IgD-negative memory B cell (primary cell): Measurements from ENCODE around the gene COX17. TPM values are rescaled to one million over a fixed set of nuclear protein-coding genes. Genes with fewer than 3 reads are reported as not detected.
A peak's percentile ranks its signal among the peaks of the same experiment; 100 is the strongest.

Experiments
- H3K27ac Mint-ChIP-seq, 3 donors: one replicate each; pipeline ENCODE4 v1.8.0; 2020 to 2022; ENCODE audit warnings: mild to moderate bottlenecking in 3 of 3, mixed read lengths in 3 of 3, moderate library complexity in 1 of 3
- H3K27me3 Mint-ChIP-seq: one replicate; pipeline ENCODE4 v1.8.0; 2021; ENCODE audit warnings: mixed read lengths
- H3K36me3 Mint-ChIP-seq: one replicate; pipeline ENCODE4 v1.8.0; 2020; ENCODE audit warnings: mild to moderate bottlenecking, mixed read lengths
- H3K4me1 Mint-ChIP-seq, 3 donors: one replicate each; pipeline ENCODE4 v1.8.0; 2020 to 2022; ENCODE audit warnings: mixed read lengths in 3 of 3, mild to moderate bottlenecking in 1 of 3
- H3K4me3 Mint-ChIP-seq, 4 donors: one replicate each; pipeline ENCODE4 v1.8.0; 2020 to 2022; ENCODE audit warnings: mild to moderate bottlenecking in 4 of 4, mixed read lengths in 4 of 4, moderate library complexity in 3 of 4
- H3K9me3 Mint-ChIP-seq, 3 donors: one replicate each; pipeline ENCODE4 v1.8.0; 2020 to 2021; ENCODE audit warnings: mixed read lengths in 3 of 3, mild to moderate bottlenecking in 1 of 3
- polyA plus RNA-seq: library from polyadenylated mRNA; unstranded; fragments of 300-500 nt; fragmentation: Illumina TruSeq; gene quantifications from one replicate; pipeline ENCODE4 v1.2.3, GENCODE V29; 2021

Gene COX17
- polyA plus RNA-seq, 1 donor from 2014 or later: 124 TPM

GRCh38 chr3:119662604-119663373 lies 14.4 kb downstream of the COX17 start:
- H3K27me3 Mint-ChIP-seq: no peaks in the 10 kb centered on the region
- H3K27ac Mint-ChIP-seq: peak overlapping the region in 1 of 3 donors; percentile 87
- H3K36me3 Mint-ChIP-seq: peaks cover 7% of the 10 kb centered on the region
- no peaks in the 10 kb centered on the region for H3K9me3 Mint-ChIP-seq
- peaks cover 28 to 54% (median 32%) of the 10 kb centered on the region in 3 donors for H3K4me1 Mint-ChIP-seq
- H3K4me3 Mint-ChIP-seq: no peak overlapping the region

DNA sequence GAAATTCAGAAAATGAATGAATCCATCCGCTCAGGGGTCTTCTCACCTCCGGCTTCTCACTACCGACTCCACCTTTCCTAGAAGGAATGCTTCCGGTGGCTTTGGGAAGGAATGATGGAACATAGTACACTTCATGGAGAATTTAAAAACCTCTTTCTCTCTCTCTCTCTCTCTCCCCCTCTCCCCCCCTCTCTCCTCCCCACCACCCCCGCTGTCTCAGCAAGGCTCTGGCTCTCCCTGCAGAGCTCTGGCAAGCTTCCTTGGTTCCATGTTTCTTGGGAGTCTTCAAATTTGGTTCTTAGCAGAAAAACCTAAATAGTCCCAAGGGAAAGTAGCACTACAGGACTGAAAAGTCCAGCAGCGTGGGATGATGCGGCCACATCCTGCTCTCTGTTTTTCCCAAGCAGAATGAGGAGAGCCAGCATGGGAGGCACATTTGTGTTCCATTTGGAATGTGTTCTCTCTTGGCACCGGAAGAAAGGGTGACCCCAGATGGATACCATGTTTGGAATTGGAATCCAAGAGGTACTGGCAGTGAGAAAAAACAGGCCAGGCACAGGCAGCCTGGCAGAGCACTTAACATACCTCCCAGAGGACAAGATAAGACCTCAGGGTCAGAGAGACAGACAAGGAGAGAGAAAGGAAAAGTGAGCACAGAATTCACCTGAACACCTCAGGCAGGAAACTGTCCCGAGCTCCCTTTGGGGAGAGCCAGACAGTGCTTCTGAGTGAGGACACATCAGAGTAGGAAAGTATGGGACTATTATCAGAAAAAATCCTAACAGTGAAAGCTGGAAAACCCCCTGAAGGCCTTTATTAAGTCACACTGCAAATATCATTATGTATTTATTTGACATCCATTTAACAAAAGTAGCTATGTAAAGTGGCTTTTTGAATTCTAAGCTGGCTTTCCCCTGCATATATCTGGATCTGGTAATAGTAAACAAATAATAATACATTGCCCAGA lies 16.4 kb downstream of the COX17 start, which contains the start of gene POPDC2:
Gene POPDC2, minus strand, starts transcription at position 116 of the 967 bp plus-strand sequence. CDS start 166 bp downstream, outside the sequence.
- H3K27me3 Mint-ChIP-seq: no peaks in the 10 kb centered on the region
- H3K4me3 Mint-ChIP-seq: no peak within 1 kb of the TSS
- H3K36me3 Mint-ChIP-seq: peaks cover 7% of the 10 kb centered on the region
- peaks cover 28 to 49% (median 31%) of the 10 kb centered on the region in 3 donors for H3K4me1 Mint-ChIP-seq
- H3K27ac Mint-ChIP-seq: peak within 1 kb of the TSS in 2 of 3 donors; percentile 23 to 31
- H3K9me3 Mint-ChIP-seq: no peaks in the 10 kb centered on the region

DNA sequence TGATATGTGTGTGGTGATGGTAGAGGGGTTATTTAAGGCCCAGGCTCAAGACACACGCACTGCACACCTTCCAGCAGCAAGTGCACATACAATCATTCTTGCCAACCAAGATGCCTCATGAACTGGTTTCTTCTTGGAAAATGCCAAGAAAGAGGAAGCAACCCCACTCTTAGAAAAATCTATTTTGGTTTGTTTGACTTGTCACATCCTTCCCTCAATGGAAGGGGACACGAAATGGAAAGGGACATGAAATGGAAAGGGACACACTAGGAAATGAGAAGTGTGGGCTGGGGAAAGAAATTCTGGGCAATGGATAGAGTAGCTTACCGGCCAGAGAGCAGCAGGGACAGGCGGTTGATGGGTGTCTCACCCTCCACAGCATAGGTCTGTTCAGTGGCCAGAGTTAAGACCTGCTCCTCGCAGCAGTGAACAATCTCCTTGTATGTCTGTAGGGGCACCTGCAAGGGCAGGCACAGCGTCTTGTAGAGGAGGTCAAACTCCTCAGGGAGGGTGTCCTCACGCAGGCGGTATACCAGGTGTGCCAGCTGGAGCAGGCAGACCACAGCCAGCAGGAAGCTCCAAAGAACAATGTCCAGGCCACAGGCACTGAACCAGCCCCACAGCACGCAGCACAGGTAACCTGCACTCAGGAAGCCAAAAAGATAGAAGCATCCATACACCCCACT lies 17.5 kb downstream of the COX17 start:
- H3K27me3 Mint-ChIP-seq: no peaks in the 10 kb centered on the region
- no peak overlapping the region for H3K4me3 Mint-ChIP-seq
- H3K9me3 Mint-ChIP-seq: no peaks in the 10 kb centered on the region
- peaks cover 23 to 45% (median 27%) of the 10 kb centered on the region in 3 donors for H3K4me1 Mint-ChIP-seq
- H3K27ac Mint-ChIP-seq: peak overlapping the region in 2 of 3 donors; percentile 23 to 31
- peaks cover 4% of the 10 kb centered on the region for H3K36me3 Mint-ChIP-seq

DNA sequence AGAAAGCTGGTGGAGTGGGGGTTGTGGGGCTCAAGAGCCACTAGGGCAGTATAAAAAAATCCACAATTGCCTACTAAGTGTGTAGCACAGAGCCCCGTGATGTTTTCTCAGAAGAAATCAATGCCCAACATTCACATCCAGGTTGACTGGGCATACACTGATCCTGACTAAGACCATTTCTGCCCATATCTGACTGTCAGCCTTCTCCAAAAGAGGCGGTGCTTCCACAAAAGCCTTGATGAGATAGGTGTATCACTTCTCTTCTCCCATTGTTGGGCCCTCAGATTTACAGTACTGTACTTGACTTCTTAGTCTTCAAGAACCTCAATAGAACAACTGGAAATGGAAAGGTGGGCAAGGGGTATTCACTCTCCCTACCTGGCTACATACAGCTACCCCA lies 18.2 kb downstream of the COX17 start:
- Mint-ChIP-seq H3K27ac (no peak overlapping the region), H3K4me3 (no peak overlapping the region), H3K36me3 (peaks cover 3% of the 10 kb centered on the region), H3K9me3 (no peaks in the 10 kb centered on the region), H3K27me3 (no peaks in the 10 kb centered on the region), H3K4me1 (peaks cover 17 to 37% (median 19%) of the 10 kb centered on the region in 3 donors)

DNA sequence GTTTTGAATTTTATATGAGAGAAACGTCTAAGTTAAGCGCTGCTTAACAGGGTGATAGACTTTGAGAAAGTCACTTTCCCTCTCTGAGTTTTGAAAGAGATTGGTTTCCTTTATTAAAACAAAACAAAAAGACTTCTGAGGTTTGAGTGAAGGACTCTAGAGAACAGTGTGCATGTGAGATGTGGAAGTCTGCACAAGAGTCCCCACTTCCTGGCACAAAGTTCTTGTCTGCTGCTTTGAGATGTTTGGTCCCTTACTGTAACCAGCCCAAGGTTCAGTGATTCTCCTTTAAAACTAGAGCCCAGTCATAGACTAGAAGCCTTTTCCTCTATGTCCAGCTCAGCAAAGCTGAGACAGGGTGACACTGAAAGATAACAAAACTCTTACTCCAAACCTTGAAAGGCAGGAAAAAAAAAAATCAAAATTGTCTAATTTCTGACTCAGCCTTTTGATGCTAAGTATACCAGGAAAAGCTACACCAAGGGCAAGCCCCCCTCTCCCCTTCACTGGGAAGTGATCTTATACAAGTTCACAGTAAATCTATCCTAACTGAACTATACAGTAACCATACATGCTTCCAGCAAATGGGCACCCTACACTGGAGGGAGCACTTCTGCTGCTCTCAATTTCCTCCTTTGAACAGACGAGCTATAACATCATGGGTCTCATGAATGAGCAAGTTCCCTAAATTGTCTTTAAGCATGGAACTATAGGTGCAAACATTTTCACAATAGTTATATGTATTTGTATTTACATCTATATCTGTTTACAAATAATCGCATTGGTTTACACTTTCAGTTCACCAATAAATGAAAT lies 19.1 kb downstream of the COX17 start:
- Mint-ChIP-seq H3K9me3 (no peaks in the 10 kb centered on the region), H3K4me3 (peak overlapping the region in 1 of 4 donors; percentile 73), H3K36me3 (peaks cover 2% of the 10 kb centered on the region), H3K27ac (no peak overlapping the region), H3K27me3 (no peaks in the 10 kb centered on the region), H3K4me1 (peaks cover 13 to 28% (median 14%) of the 10 kb centered on the region in 3 donors)

GRCh38 chr3:119653876-119654275 lies 23.3 kb downstream of the COX17 start:
- no peaks in the 10 kb centered on the region for H3K27me3 Mint-ChIP-seq
- no peaks in the 10 kb centered on the region for H3K9me3 Mint-ChIP-seq

GRCh38 chr3:119652306-119653033 lies 24.7 kb downstream of the COX17 start:
- Mint-ChIP-seq H3K27ac (no peak overlapping the region), H3K36me3 (peaks cover 7% of the 10 kb centered on the region), H3K4me1 (peaks cover 0 to 5% (median 1%) of the 10 kb centered on the region in 3 donors), H3K4me3 (no peak overlapping the region), H3K9me3 (no peaks in the 10 kb centered on the region), H3K27me3 (no peaks in the 10 kb centered on the region)

More at GRCh38 chr3:119653876-119654275, 23.3 kb downstream of the COX17 start:
- Mint-ChIP-seq H3K27ac (no peak overlapping the region), H3K36me3 (peaks cover 4% of the 10 kb centered on the region), H3K4me3 (no peak overlapping the region), H3K4me1 (peaks cover 7 to 17% (median 12%) of the 10 kb centered on the region in 3 donors)

- no peaks in the 10 kb centered on the region for H3K9me3 Mint-ChIP-seq
- no peaks in the 10 kb centered on the region for H3K4me1 Mint-ChIP-seq
- H3K4me3 Mint-ChIP-seq: no peak overlapping the region
- H3K27ac Mint-ChIP-seq: no peak overlapping the region
- H3K27me3 Mint-ChIP-seq: no peaks in the 10 kb centered on the region
- H3K36me3 Mint-ChIP-seq: peaks cover 9% of the 10 kb centered on the region
Measured at GRCh38 chr3:119649761-119650160, 27.4 kb downstream of the COX17 start.

GRCh38 chr3:119647843-119648575 lies 29.2 kb downstream of the COX17 start:
- no peaks in the 10 kb centered on the region for H3K4me1 Mint-ChIP-seq
- no peak overlapping the region for H3K4me3 Mint-ChIP-seq
- H3K9me3 Mint-ChIP-seq: no peaks in the 10 kb centered on the region
- H3K27ac Mint-ChIP-seq: no peak overlapping the region
- H3K27me3 Mint-ChIP-seq: no peaks in the 10 kb centered on the region
- H3K36me3 Mint-ChIP-seq: peaks cover 11% of the 10 kb centered on the region

GRCh38 chr3:119647171-119647570 lies 30.0 kb downstream of the COX17 start:
- Mint-ChIP-seq H3K9me3 (no peaks in the 10 kb centered on the region), H3K4me3 (no peak overlapping the region), H3K4me1 (no peaks in the 10 kb centered on the region), H3K27me3 (no peaks in the 10 kb centered on the region), H3K27ac (no peak overlapping the region), H3K36me3 (peaks cover 13% of the 10 kb centered on the region)

GRCh38 chr3:119645813-119646212 lies 31.4 kb downstream of the COX17 start:
- Mint-ChIP-seq H3K4me1 (no peaks in the 10 kb centered on the region), H3K4me3 (no peak overlapping the region), H3K36me3 (peaks cover 9% of the 10 kb centered on the region), H3K27me3 (no peaks in the 10 kb centered on the region), H3K27ac (no peak overlapping the region), H3K9me3 (no peaks in the 10 kb centered on the region)

- no peaks in the 10 kb centered on the region for H3K27me3 Mint-ChIP-seq
- H3K36me3 Mint-ChIP-seq: peaks cover 9% of the 10 kb centered on the region
- no peak overlapping the region for H3K4me3 Mint-ChIP-seq
- peaks cover 0 to 3% (median 0%) of the 10 kb centered on the region in 3 donors for H3K4me1 Mint-ChIP-seq
- no peak overlapping the region for H3K27ac Mint-ChIP-seq
- H3K9me3 Mint-ChIP-seq: no peaks in the 10 kb centered on the region
Measured at GRCh38 chr3:119644481-119644880, 32.7 kb downstream of the COX17 start.

- Mint-ChIP-seq H3K36me3 (peaks cover 9% of the 10 kb centered on the region), H3K27me3 (no peaks in the 10 kb centered on the region)
Measured at GRCh38 chr3:119643528-119643927, 33.7 kb downstream of the COX17 start.

More at GRCh38 chr3:119643528-119643927, 33.7 kb downstream of the COX17 start:
- no peak overlapping the region for H3K4me3 Mint-ChIP-seq
- H3K9me3 Mint-ChIP-seq: no peaks in the 10 kb centered on the region
- peaks cover 6 to 9% (median 6%) of the 10 kb centered on the region in 3 donors for H3K4me1 Mint-ChIP-seq
- H3K27ac Mint-ChIP-seq: no peak overlapping the region
